GM06990 (cell line): Measurements from ENCODE around the gene OSBPL10.

Experiments used
- DNase-seq: peaks from one replicate; pipeline ENCODE4 v3.0.0-alpha.2; 2011; ENCODE audit not compliant: insufficient read length; ENCODE audit errors: extremely low read depth
- H3K27me3 ChIP-seq: replicated peaks from 2 replicates; pipeline ENCODE4 v1.6.0; 2011; ENCODE audit warnings: low read length; ENCODE audit not compliant: control insufficient read depth, insufficient read depth
- H3K36me3 ChIP-seq: 2 replicates; pipeline ENCODE4 v1.5.1; 2011; ENCODE audit warnings: low read length; ENCODE audit not compliant: control insufficient read depth, insufficient read depth
- H3K4me3 ChIP-seq: replicated peaks from 2 replicates; pipeline ENCODE4 v1.5.1; 2011; ENCODE audit warnings: low read depth, mild to moderate bottlenecking, control low read depth, low read length
- CTCF ChIP-seq: IDR thresholded peaks from 2 replicates; pipeline ENCODE4 v1.5.1; 2011; ENCODE audit warnings: low read length, control low read depth, mild to moderate bottlenecking, inconsistent platforms; ENCODE audit not compliant: insufficient read depth, poor library complexity, severe bottlenecking

OSBPL10 gene

DNA sequence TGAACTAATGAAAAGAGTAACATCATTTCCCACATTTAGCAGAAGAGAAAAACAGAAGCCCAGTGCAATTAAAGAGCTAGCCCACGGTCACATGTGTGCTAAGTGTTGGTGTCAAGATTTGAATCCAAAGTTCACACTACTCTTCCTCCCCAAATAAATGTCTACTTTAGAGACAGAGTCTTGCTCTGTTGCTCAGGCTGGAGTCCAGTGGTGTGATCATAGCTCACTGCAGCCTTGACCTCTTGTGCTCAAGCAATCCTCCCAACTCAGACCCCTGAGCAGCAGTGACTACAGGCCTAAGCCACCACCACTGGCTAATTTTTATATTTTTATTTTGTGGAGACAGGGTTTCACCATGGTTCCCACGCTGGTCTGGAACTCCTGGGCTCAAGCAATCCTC is 4.8 kb downstream of the OSBPL10 start:
- DNase-seq: no peak
- no peaks in the 10 kb centered on the region for H3K36me3 ChIP-seq
- no peak overlapping the region for H3K4me3 ChIP-seq
- TF ChIP-seq CTCF: no peak
- peaks cover under 1% of the 10 kb centered on the region; the same call in 1 of the 2 replicates for H3K27me3 ChIP-seq

- Histone ChIP-seq H3K36me3 (no peaks in the 10 kb centered on the region), H3K4me3 (no peak overlapping the region), H3K27me3 (no peaks in the 10 kb centered on the region)
- no peak for DNase-seq
- no peak for TF ChIP-seq CTCF
These were observed 6.1 kb downstream of the OSBPL10 start for GRCh38 chr3:31974964-31975363.

- TF ChIP-seq CTCF: no peak
- Histone ChIP-seq H3K4me3 (no peak overlapping the region), H3K27me3 (no peaks in the 10 kb centered on the region), H3K36me3 (no peaks in the 10 kb centered on the region)
- DNase-seq: no peak
These were observed 6.6 kb downstream of the OSBPL10 start for GRCh38 chr3:31974471-31974870.

DNA sequence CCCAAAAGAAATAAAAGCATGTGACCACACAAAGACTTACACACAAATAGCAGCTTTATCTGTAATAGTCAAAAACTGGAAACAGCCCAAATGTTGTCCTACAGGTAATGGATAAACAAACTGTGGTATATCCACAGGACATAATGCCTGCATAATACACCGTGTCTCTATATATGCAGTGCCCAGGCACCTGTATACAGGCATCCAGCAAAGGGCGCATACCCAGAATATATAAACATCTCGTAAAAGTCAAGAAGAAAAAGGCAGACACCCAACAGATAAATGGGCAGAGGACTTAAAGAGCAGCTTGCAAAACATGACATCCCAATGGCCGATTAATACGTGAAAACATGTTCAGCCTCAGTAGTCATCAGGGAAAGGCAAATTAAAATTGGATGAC is 7.2 kb downstream of the OSBPL10 start:
- H3K27me3 ChIP-seq: no peaks in the 10 kb centered on the region
- H3K36me3 ChIP-seq: no peaks in the 10 kb centered on the region
- TF ChIP-seq CTCF: no peak
- H3K4me3 ChIP-seq: no peak overlapping the region
- no peak for DNase-seq

DNA sequence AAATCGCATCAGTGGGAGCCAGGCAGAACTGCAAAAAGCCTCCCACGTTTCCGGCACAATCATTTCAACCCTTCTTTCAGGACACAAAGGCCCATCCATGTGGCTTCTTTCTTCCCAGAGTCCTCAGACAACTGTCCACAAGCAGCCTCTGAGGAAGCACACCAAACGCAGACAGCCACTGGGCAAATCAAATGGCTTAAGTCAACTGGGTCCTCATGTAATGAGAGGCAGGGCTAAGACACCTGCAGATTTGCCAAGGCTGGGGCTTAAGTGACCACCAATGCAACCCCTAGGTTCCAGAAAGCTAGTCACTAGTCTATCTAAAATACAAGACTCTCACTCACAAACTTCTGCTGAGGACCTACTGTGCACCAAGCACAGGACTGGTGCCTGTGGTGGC is 8.0 kb downstream of the OSBPL10 start:
- Histone ChIP-seq H3K27me3 (no peaks in the 10 kb centered on the region), H3K36me3 (no peaks in the 10 kb centered on the region), H3K4me3 (no peak overlapping the region)
- no peak for DNase-seq
- no peak for TF ChIP-seq CTCF

- no peak for TF ChIP-seq CTCF
- Histone ChIP-seq H3K4me3 (no peak overlapping the region), H3K27me3 (no peaks in the 10 kb centered on the region), H3K36me3 (no peaks in the 10 kb centered on the region)
- no peak for DNase-seq
These were observed 9.5 kb downstream of the OSBPL10 start for GRCh38 chr3:31971607-31972006.
